IMR-90 (cell line): Measurements from ENCODE around the gene MYO9A. TPM values are rescaled to one million over a fixed set of nuclear protein-coding genes. Genes with fewer than 3 reads are reported as not detected.

Experiments
- ATAC-seq: fragments of 200-7000 bp; cut with Tn5 transposase; 2 replicates; pipeline ENCODE4 v1.9.1; 2020; ENCODE audit warnings: low read depth, mild to moderate bottlenecking, moderate library complexity
- BruUV-seq: library from RNA; stranded (reverse); fragments of 400-500 nt; replicated peaks from 2 replicates; lab custom pipeline; 2021; lab: Mats Ljungman, UMichigan
- CTCF ChIA-PET: fragments of 300-600 bp; formaldehyde crosslinking; extraction: SDS; loops from one replicate; lab custom pipeline; 2021; ENCODE audit warnings: antibody characterized with exemption; lab: Yijun Ruan, JAX
- POLR2A ChIA-PET: fragments of 300-600 bp; sonication (Branson Sonifier 250); formaldehyde crosslinking; loops from one replicate; lab custom pipeline; 2022; ENCODE audit warnings: antibody characterized with exemption; ENCODE audit not compliant: unreplicated experiment; lab: Charles Lee
- DNase-seq: peaks from one replicate; pipeline ENCODE4 v3.0.0; 2013
- H2AFZ ChIP-seq: replicated peaks from 2 replicates; pipeline ENCODE3; 2013; ENCODE audit warnings: low read length, mild to moderate bottlenecking; ENCODE audit not compliant: poor library complexity
- H2AK5ac ChIP-seq: 2 replicates; pipeline ENCODE4 v1.6.1; 2013; ENCODE audit warnings: low read depth, low read length, inconsistent platforms
- H2AK9ac ChIP-seq: replicated peaks from 2 replicates; pipeline ENCODE3; 2013; ENCODE audit warnings: mild to moderate bottlenecking, low read depth, low read length, moderate library complexity; ENCODE audit not compliant: poor library complexity
- H2BK120ac ChIP-seq: 2 replicates; pipeline ENCODE4 v1.6.1; 2013; ENCODE audit warnings: low read depth, low read length, inconsistent platforms
- H2BK15ac ChIP-seq: 3 replicates; pipeline ENCODE4 v1.6.1; 2013; ENCODE audit warnings: low read depth, low read length, inconsistent platforms
- H2BK20ac ChIP-seq: 2 replicates; pipeline ENCODE4 v1.6.1; 2013; ENCODE audit warnings: low read depth, mild to moderate bottlenecking, inconsistent platforms, low read length, moderate library complexity
- H2BK5ac ChIP-seq: 2 replicates; pipeline ENCODE4 v1.6.1; 2013; ENCODE audit warnings: mild to moderate bottlenecking, low read depth, low read length, inconsistent platforms; ENCODE audit not compliant: poor library complexity, severe bottlenecking
- H3K14ac ChIP-seq: replicated peaks from 2 replicates; pipeline ENCODE4 v1.6.1; 2013; ENCODE audit warnings: low read depth, low read length, inconsistent platforms
- H3K18ac ChIP-seq: 2 replicates; pipeline ENCODE4 v1.6.1; 2013; ENCODE audit warnings: low read depth, low read length, control low read depth
- H3K23ac ChIP-seq: 2 replicates; pipeline ENCODE4 v1.6.1; 2013; ENCODE audit warnings: low read depth, low read length, inconsistent platforms
- H3K27ac ChIP-seq: 2 replicates; pipeline ENCODE4 v1.5.1; 2013; ENCODE audit warnings: mild to moderate bottlenecking, control low read depth, low read length; ENCODE audit not compliant: insufficient read depth
- H3K27me3 ChIP-seq: 2 replicates; pipeline ENCODE4 v1.6.1; 2013; ENCODE audit warnings: low read length; ENCODE audit not compliant: control insufficient read depth, insufficient read depth
- H3K36me3 ChIP-seq: 2 replicates; pipeline ENCODE4 v1.6.1; 2013; ENCODE audit warnings: low read length, mixed read lengths; ENCODE audit not compliant: control insufficient read depth, insufficient read depth
- H3K4ac ChIP-seq: 2 replicates; pipeline ENCODE4 v1.6.1; 2013; ENCODE audit warnings: low read depth, low read length, inconsistent platforms
- H3K4me1 ChIP-seq: 2 replicates; pipeline ENCODE4 v1.6.1; 2013; ENCODE audit warnings: low read length, mixed read lengths; ENCODE audit not compliant: control insufficient read depth, insufficient read depth
- H3K4me2 ChIP-seq: 2 replicates; pipeline ENCODE4 v1.6.1; 2013; ENCODE audit warnings: low read depth, mild to moderate bottlenecking, control low read depth, low read length, moderate library complexity
- H3K4me3 ChIP-seq: 2 replicates; pipeline ENCODE4 v1.5.1; 2013; ENCODE audit warnings: low read depth, mild to moderate bottlenecking, control low read depth, low read length, moderate library complexity; ENCODE audit not compliant: insufficient read depth
- H3K56ac ChIP-seq: 2 replicates; pipeline ENCODE4 v1.6.1; 2013; ENCODE audit warnings: low read length, inconsistent platforms; ENCODE audit not compliant: insufficient read depth; ENCODE audit errors: extremely low read depth
- H3K79me1 ChIP-seq, 2 experiments: 2 replicates each; pipeline ENCODE4 v1.6.1; 2013; ENCODE audit warnings: low read length in 2 of 2, inconsistent platforms in 1 of 2, low read depth in 1 of 2
- H3K9ac ChIP-seq: 2 replicates; pipeline ENCODE4 v1.6.1; 2013; ENCODE audit warnings: low read depth, low read length, control low read depth
- H3K9me1 ChIP-seq: 2 replicates; pipeline ENCODE4 v1.6.1; 2013; ENCODE audit warnings: low read length, inconsistent platforms; ENCODE audit not compliant: insufficient read depth
- H3K9me3 ChIP-seq: 2 replicates; pipeline ENCODE4 v1.6.1; 2013; ENCODE audit warnings: low read length; ENCODE audit not compliant: control insufficient read depth, insufficient read depth
- H4K20me1 ChIP-seq: 2 replicates; pipeline ENCODE4 v1.6.1; 2013; ENCODE audit warnings: low read length, inconsistent platforms; ENCODE audit not compliant: insufficient read depth
- H4K5ac ChIP-seq: 2 replicates; pipeline ENCODE4 v1.6.1; 2013; ENCODE audit warnings: mild to moderate bottlenecking, low read depth, low read length, control low read depth
- H4K8ac ChIP-seq, 2 experiments: 2 replicates each; pipeline ENCODE4 v1.6.1; 2013; ENCODE audit warnings: low read depth in 2 of 2, low read length in 2 of 2, control low read depth in 1 of 2, inconsistent platforms in 1 of 2
- H4K91ac ChIP-seq: 2 replicates; pipeline ENCODE4 v1.6.1; 2013; ENCODE audit warnings: low read depth, low read length, inconsistent platforms; ENCODE audit not compliant: insufficient read depth
- CEBPB ChIP-seq: IDR thresholded peaks from 2 replicates; pipeline ENCODE4 v1.6.1; 2012; ENCODE audit warnings: low read depth, low read length, improper control_type of control experiment
- FOS ChIP-seq: fragments of 150-350 bp; IDR thresholded peaks from 2 replicates; pipeline ENCODE4 v1.6.1; 2016; ENCODE audit warnings: low read depth, low read length
- MAFK ChIP-seq: IDR thresholded peaks from 2 replicates; pipeline ENCODE4 v1.6.1; 2012; ENCODE audit warnings: low read depth, low read length, improper control_type of control experiment
- MAZ ChIP-seq: IDR thresholded peaks from 2 replicates; pipeline ENCODE4 v1.6.1; 2012; ENCODE audit warnings: low read depth, mild to moderate bottlenecking, low read length, improper control_type of control experiment, moderate library complexity, borderline replicate concordance
- NFE2L2 ChIP-seq: fragments of 150-350 bp; IDR thresholded peaks from 2 replicates; pipeline ENCODE4 v1.6.1; 2016; ENCODE audit warnings: low read depth, mild to moderate bottlenecking, low read length
- RCOR1 ChIP-seq: IDR thresholded peaks from 2 replicates; pipeline ENCODE4 v1.6.1; 2012; ENCODE audit warnings: mild to moderate bottlenecking, low read length, improper control_type of control experiment; ENCODE audit not compliant: insufficient replicate concordance
- WGBS, 2 experiments: methylation state at CpG; one replicate each; pipeline versions ENCODE4 v1.1.5 to v1.1.7; 2013; ENCODE audit warnings: missing lambda C conversion rate in 2 of 2; ENCODE audit not compliant: insufficient read length in 1 of 2; ENCODE audit errors: extremely low coverage in 2 of 2; 5-methylcytosine and 5-hydroxymethylcytosine counted together
- dilution Hi-C: fragments of 300-500 bp; cut with HindIII; formaldehyde crosslinking; loops from one replicate; pipeline ENCODE4 v1.14.3; 2018; ENCODE audit warnings: low sequenced_read_pairs; ENCODE audit not compliant: unreplicated experiment
- in situ Hi-C: fragments of 300-500 bp; cut with MboI; formaldehyde crosslinking; loops from 3 replicates; pipeline ENCODE4 v1.14.3; 2019; ENCODE audit warnings: low sequenced_read_pairs, inconsistent platforms, mixed read lengths
- intact Hi-C: fragments of 100-400 bp; cut with micrococcal nuclease; formaldehyde crosslinking; loops from 2 replicates; pipeline ENCODE4 v1.10.0; 2022
- polyA plus RNA-seq, 3 experiments: library from polyadenylated mRNA; depleted of rRNA; stranded (reverse); fragments of >200 nt; gene quantifications; 2 replicates each; pipeline ENCODE4 v1.2.3, GENCODE V29; 2012; ENCODE audit warnings: low replicate concordance in 1 of 3
- total RNA-seq: library from RNA; depleted of rRNA; stranded (reverse); fragments of >200 nt; gene quantifications from 2 replicates; pipeline ENCODE4 v1.2.3, GENCODE V29; 2012
- TF ChIP-seq, protein P1 (sequence below): conservative IDR thresholded peaks from 2 replicates; pipeline ENCODE4 v1.5.1; 2012; ENCODE audit warnings: mild to moderate bottlenecking, low read depth, low read length, improper control_type of control experiment
- TF ChIP-seq, protein P2 (sequence below): fragments of 150-350 bp; IDR thresholded peaks from 2 replicates; pipeline ENCODE4 v1.6.1; 2017; ENCODE audit warnings: mild to moderate bottlenecking, antibody characterized with exemption, low read length, low read depth
- TF ChIP-seq, protein P3 (sequence below): fragments of 150-350 bp; IDR thresholded peaks from 2 replicates; pipeline ENCODE4 v1.6.1; 2016; ENCODE audit warnings: low read depth, mild to moderate bottlenecking, low read length, moderate library complexity, borderline replicate concordance

MYO9A gene
- total and polyA plus RNA-seq, 2 of the 4 experiments (the other 2 are of a cell fraction) = 6.0 to 49.5 TPM

DNA sequence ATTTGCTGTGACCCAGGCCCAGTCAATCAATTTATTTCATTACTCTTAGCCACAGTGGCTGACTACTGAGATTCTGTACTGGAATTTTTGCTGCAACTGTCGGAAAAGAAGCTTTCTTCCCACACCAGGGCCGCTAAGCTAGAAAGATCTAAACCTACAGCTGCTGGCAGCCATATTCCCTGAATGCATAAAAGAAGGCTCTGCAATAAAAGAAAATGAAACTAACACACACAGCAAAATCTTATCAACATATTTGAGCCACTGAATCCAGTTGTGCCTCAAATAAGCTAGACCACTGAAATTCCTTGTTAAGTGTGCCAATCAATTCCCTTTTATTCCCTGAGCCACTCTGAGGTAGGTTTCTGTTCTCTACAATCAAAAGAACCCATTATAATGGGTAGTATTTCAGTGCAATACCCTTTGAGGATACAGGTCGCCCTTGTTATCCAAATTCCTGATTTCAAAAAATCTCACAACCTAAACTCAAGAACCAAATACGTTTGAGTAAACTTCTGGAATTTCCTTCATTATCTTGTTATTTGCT, 60.3 kb downstream of the MYO9A start:
- H2BK120ac ChIP-seq = no peak overlapping the region
- H4K5ac ChIP-seq = peak overlapping the region; percentile 59; the same call in 1 of the 2 replicates
- H3K27ac ChIP-seq = no peak overlapping the region
- H3K9me1 ChIP-seq = peaks cover 9% of the 10 kb centered on the region; the same call in 1 of the 2 replicates
- no peak overlapping the region for H3K56ac ChIP-seq
- dilution Hi-C loops (no loop called here), intact Hi-C loops (no loop called here), in situ Hi-C loops (no loop called here)
- no peak overlapping the region for H2AFZ ChIP-seq
- H3K36me3 ChIP-seq = no peaks in the 10 kb centered on the region
- BruUV-seq = no TSS peak
- H3K4me2 ChIP-seq = peak overlapping the region; percentile 100
- no peak overlapping the region for H4K91ac ChIP-seq
- H3K18ac ChIP-seq = no peak overlapping the region
- H2BK20ac ChIP-seq = no peak overlapping the region
- WGBS, 2 experiments = 20% methylated on average over 1 of the region's 4 CpGs; no CpG with 5 or more reads in 1 of the 2 experiments
- no peak overlapping the region for H2BK5ac ChIP-seq
- no peak overlapping the region for H3K9ac ChIP-seq
- H4K20me1 ChIP-seq = peaks cover 14% of the 10 kb centered on the region
- H3K4me3 ChIP-seq = peak overlapping the region; percentile 35; the same call in 1 of the 2 replicates
- TF ChIP-seq, protein P1, sequence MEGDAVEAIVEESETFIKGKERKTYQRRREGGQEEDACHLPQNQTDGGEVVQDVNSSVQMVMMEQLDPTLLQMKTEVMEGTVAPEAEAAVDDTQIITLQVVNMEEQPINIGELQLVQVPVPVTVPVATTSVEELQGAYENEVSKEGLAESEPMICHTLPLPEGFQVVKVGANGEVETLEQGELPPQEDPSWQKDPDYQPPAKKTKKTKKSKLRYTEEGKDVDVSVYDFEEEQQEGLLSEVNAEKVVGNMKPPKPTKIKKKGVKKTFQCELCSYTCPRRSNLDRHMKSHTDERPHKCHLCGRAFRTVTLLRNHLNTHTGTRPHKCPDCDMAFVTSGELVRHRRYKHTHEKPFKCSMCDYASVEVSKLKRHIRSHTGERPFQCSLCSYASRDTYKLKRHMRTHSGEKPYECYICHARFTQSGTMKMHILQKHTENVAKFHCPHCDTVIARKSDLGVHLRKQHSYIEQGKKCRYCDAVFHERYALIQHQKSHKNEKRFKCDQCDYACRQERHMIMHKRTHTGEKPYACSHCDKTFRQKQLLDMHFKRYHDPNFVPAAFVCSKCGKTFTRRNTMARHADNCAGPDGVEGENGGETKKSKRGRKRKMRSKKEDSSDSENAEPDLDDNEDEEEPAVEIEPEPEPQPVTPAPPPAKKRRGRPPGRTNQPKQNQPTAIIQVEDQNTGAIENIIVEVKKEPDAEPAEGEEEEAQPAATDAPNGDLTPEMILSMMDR = no peak
- TF ChIP-seq MAZ = no peak
- no peak for TF ChIP-seq NFE2L2
- TF ChIP-seq MAFK = peak; percentile 45; the same call in 1 of the 2 replicates
- TF ChIP-seq FOS = no peak
- TF ChIP-seq, protein P2, sequence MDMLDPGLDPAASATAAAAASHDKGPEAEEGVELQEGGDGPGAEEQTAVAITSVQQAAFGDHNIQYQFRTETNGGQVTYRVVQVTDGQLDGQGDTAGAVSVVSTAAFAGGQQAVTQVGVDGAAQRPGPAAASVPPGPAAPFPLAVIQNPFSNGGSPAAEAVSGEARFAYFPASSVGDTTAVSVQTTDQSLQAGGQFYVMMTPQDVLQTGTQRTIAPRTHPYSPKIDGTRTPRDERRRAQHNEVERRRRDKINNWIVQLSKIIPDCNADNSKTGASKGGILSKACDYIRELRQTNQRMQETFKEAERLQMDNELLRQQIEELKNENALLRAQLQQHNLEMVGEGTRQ = no peak
- no peak for TF ChIP-seq RCOR1
- TF ChIP-seq, protein P3, sequence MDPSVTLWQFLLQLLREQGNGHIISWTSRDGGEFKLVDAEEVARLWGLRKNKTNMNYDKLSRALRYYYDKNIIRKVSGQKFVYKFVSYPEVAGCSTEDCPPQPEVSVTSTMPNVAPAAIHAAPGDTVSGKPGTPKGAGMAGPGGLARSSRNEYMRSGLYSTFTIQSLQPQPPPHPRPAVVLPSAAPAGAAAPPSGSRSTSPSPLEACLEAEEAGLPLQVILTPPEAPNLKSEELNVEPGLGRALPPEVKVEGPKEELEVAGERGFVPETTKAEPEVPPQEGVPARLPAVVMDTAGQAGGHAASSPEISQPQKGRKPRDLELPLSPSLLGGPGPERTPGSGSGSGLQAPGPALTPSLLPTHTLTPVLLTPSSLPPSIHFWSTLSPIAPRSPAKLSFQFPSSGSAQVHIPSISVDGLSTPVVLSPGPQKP = no peak
- TF ChIP-seq CEBPB = no peak
- no peak overlapping the region for H2AK9ac ChIP-seq
- H4K8ac ChIP-seq = peak overlapping the region in 1 of 2 experiments; percentile 4; a peak in 1 of 4 replicates
- peaks cover 3% of the 10 kb centered on the region; the same call in 1 of the 2 replicates for H3K4me1 ChIP-seq
- H3K14ac ChIP-seq = peak overlapping the region; percentile 59; the same call in 1 of the 2 replicates
- H2BK15ac ChIP-seq = no peak overlapping the region
- DNase-seq (no peak), ATAC-seq (peak; percentile 37)
- no peak overlapping the region for H2AK5ac ChIP-seq
- peaks cover 1% of the 10 kb centered on the region; the same call in 1 of the 2 replicates for H3K9me3 ChIP-seq
- ChIA-PET POLR2A (interaction anchor here (0.5 kb wide), 1 partner anchor 12 kb away, joined by 8 read pairs; no protein-coding TSS in a partner anchor), CTCF (interaction anchor here (0.6 to 0.7 kb wide), 2 partner anchors 10 to 20 kb away, joined by 3 read pairs; no protein-coding TSS in a partner anchor)
- H3K23ac ChIP-seq = no peak overlapping the region; the same call in 1 of the 2 replicates
- H3K4ac ChIP-seq = no peak overlapping the region
- H3K79me1 ChIP-seq = peaks cover 29 to 41% of the 10 kb centered on the region in 2 experiments
- H3K27me3 ChIP-seq = no peaks in the 10 kb centered on the region
